ENCODE results near the gene GAS2L2. TPM values are rescaled to one million over a fixed set of nuclear protein-coding genes. Genes with fewer than 3 reads are reported as not detected.

The GAS2L2 gene
- total RNA-seq, 2 experiments from 2014 or later, result 0.07 TPM; not detected in 1

GRCh38 chr17:35788477-35789368, 35.7 kb upstream of the GAS2L2 start:
- CTCF ChIA-PET, result interaction anchor here (0.5 to 1.9 kb wide), 9 partner anchors 16 to 1982 kb away, joined by 3 to 11 read pairs (median 5); no protein-coding TSS in a partner anchor
- no peaks in the 10 kb centered on the region for H3K9me3 Mint-ChIP-seq
- intact Hi-C loops (cut with micrococcal nuclease), result no loop called here
- no peak overlapping the region for H3K4me3 Mint-ChIP-seq
- H3K4me1 Mint-ChIP-seq (ENCODE audit: low read depth), result peaks cover 25% of the 10 kb centered on the region
- H3K27me3 Mint-ChIP-seq (ENCODE audit: low read depth), result peaks cover 5% of the 10 kb centered on the region
- DNase-seq, result peak; percentile 21
- H3K36me3 Mint-ChIP-seq (ENCODE audit: low read depth), result no peaks in the 10 kb centered on the region
- no peak overlapping the region for H3K27ac Mint-ChIP-seq

GRCh38 chr17:35786941-35787432, 33.9 kb upstream of the GAS2L2 start:
- Mint-ChIP-seq H3K4me1 (ENCODE audit: low read depth) (peaks cover 15% of the 10 kb centered on the region), H3K27ac (no peak overlapping the region), H3K27me3 (ENCODE audit: low read depth) (no peaks in the 10 kb centered on the region), H3K9me3 (no peaks in the 10 kb centered on the region), H3K4me3 (no peak overlapping the region), H3K36me3 (ENCODE audit: low read depth) (no peaks in the 10 kb centered on the region)
- intact Hi-C loops (cut with micrococcal nuclease), result no loop called here
- no peak for DNase-seq
- CTCF ChIA-PET, result interaction anchor here (1.3 to 2.3 kb wide), 4 partner anchors 10 to 23 kb away, joined by 3 to 9 read pairs (median 6); no protein-coding TSS in a partner anchor

GRCh38 chr17:35784895-35785294, 31.9 kb upstream of the GAS2L2 start:
- H3K4me3 Mint-ChIP-seq, result no peak overlapping the region
- intact Hi-C loops (cut with micrococcal nuclease), result no loop called here
- no peaks in the 10 kb centered on the region for H3K9me3 Mint-ChIP-seq
- CTCF ChIA-PET, result interaction anchor here (1.6 to 2.2 kb wide), 2 partner anchors 20 to 21 kb away, joined by 5 to 7 read pairs; no protein-coding TSS in a partner anchor
- H3K36me3 Mint-ChIP-seq (ENCODE audit: low read depth), result no peaks in the 10 kb centered on the region
- H3K4me1 Mint-ChIP-seq (ENCODE audit: low read depth), result peaks cover 12% of the 10 kb centered on the region
- no peaks in the 10 kb centered on the region for H3K27me3 Mint-ChIP-seq (ENCODE audit: low read depth)
- DNase-seq, result no peak
- H3K27ac Mint-ChIP-seq, result no peak overlapping the region

GRCh38 chr17:35780950-35781349, 27.9 kb upstream of the GAS2L2 start:
- no peak for DNase-seq
- H3K36me3 Mint-ChIP-seq (ENCODE audit: low read depth), result no peaks in the 10 kb centered on the region
- no peak overlapping the region for H3K27ac Mint-ChIP-seq
- no peak overlapping the region for H3K4me3 Mint-ChIP-seq
- intact Hi-C loops (cut with micrococcal nuclease), result no loop called here
- no peaks in the 10 kb centered on the region for H3K9me3 Mint-ChIP-seq
- H3K27me3 Mint-ChIP-seq (ENCODE audit: low read depth), result no peaks in the 10 kb centered on the region
- H3K4me1 Mint-ChIP-seq (ENCODE audit: low read depth), result no peaks in the 10 kb centered on the region
- CTCF ChIA-PET, result interaction anchor here (0.6 to 4.1 kb wide), 6 partner anchors 8 to 24 kb away, joined by 3 to 19 read pairs (median 4); partner anchors contain the start of gene MMP28

- H3K4me1 Mint-ChIP-seq (ENCODE audit: low read depth), result no peaks in the 10 kb centered on the region
- CTCF ChIA-PET, result interaction anchor here (0.8 to 4.1 kb wide), 3 partner anchors 14 to 71 kb away, joined by 3 to 19 read pairs (median 4); no protein-coding TSS in a partner anchor
- H3K27me3 Mint-ChIP-seq (ENCODE audit: low read depth), result no peaks in the 10 kb centered on the region
- no peak overlapping the region for H3K27ac Mint-ChIP-seq
- no peaks in the 10 kb centered on the region for H3K36me3 Mint-ChIP-seq (ENCODE audit: low read depth)
- intact Hi-C loops (cut with micrococcal nuclease), result no loop called here
- no peak overlapping the region for H3K4me3 Mint-ChIP-seq
- no peaks in the 10 kb centered on the region for H3K9me3 Mint-ChIP-seq
- no peak for DNase-seq
These were observed 25.7 kb upstream of the GAS2L2 start for GRCh38 chr17:35778641-35779196.

GRCh38 chr17:35775583-35775982, 22.5 kb upstream of the GAS2L2 start:
- H3K36me3 Mint-ChIP-seq (ENCODE audit: low read depth), result no peaks in the 10 kb centered on the region
- intact Hi-C loops (cut with micrococcal nuclease), result no loop called here
- CTCF ChIA-PET, result interaction anchor here (0.9 to 1.6 kb wide), 2 partner anchors 12 to 29 kb away, joined by 3 to 6 read pairs; no protein-coding TSS in a partner anchor
- H3K4me3 Mint-ChIP-seq, result no peak overlapping the region
- DNase-seq, result no peak
- H3K27me3 Mint-ChIP-seq (ENCODE audit: low read depth), result no peaks in the 10 kb centered on the region
- no peaks in the 10 kb centered on the region for H3K4me1 Mint-ChIP-seq (ENCODE audit: low read depth)
- no peak overlapping the region for H3K27ac Mint-ChIP-seq
- H3K9me3 Mint-ChIP-seq, result no peaks in the 10 kb centered on the region

GRCh38 chr17:35775039-35775438, 22.0 kb upstream of the GAS2L2 start:
- CTCF ChIA-PET, result interaction anchor here (0.9 to 1.6 kb wide), 3 partner anchors 11 to 30 kb away, joined by 3 to 6 read pairs (median 4); no protein-coding TSS in a partner anchor
- Mint-ChIP-seq H3K27ac (no peak overlapping the region), H3K9me3 (no peaks in the 10 kb centered on the region), H3K36me3 (ENCODE audit: low read depth) (no peaks in the 10 kb centered on the region), H3K4me3 (no peak overlapping the region), H3K4me1 (ENCODE audit: low read depth) (no peaks in the 10 kb centered on the region), H3K27me3 (ENCODE audit: low read depth) (no peaks in the 10 kb centered on the region)
- intact Hi-C loops (cut with micrococcal nuclease), result no loop called here
- DNase-seq, result no peak

- Mint-ChIP-seq H3K9me3 (no peaks in the 10 kb centered on the region), H3K27me3 (ENCODE audit: low read depth) (no peaks in the 10 kb centered on the region), H3K36me3 (ENCODE audit: low read depth) (no peaks in the 10 kb centered on the region), H3K4me3 (no peak overlapping the region), H3K27ac (no peak overlapping the region), H3K4me1 (ENCODE audit: low read depth) (no peaks in the 10 kb centered on the region)
- no peak for DNase-seq
- intact Hi-C loops (cut with micrococcal nuclease), result no loop called here
- CTCF ChIA-PET, result interaction anchor here (1.0 to 1.6 kb wide), 4 partner anchors 10 to 31 kb away, joined by 4 to 6 read pairs (median 5); no protein-coding TSS in a partner anchor
These were observed 21.5 kb upstream of the GAS2L2 start for GRCh38 chr17:35774499-35774898.

GRCh38 chr17:35773679-35774425, 20.8 kb upstream of the GAS2L2 start:
- Mint-ChIP-seq H3K27ac (no peak overlapping the region), H3K9me3 (no peaks in the 10 kb centered on the region), H3K27me3 (ENCODE audit: low read depth) (no peaks in the 10 kb centered on the region), H3K4me1 (ENCODE audit: low read depth) (no peaks in the 10 kb centered on the region), H3K4me3 (no peak overlapping the region), H3K36me3 (ENCODE audit: low read depth) (no peaks in the 10 kb centered on the region)
- intact Hi-C loops (cut with micrococcal nuclease), result no loop called here
- no peak for DNase-seq
- CTCF ChIA-PET, result interaction anchor here (1.0 to 1.4 kb wide), 4 partner anchors 10 to 160 kb away, joined by 3 to 6 read pairs (median 4); no protein-coding TSS in a partner anchor

- Mint-ChIP-seq H3K4me3 (no peak overlapping the region), H3K4me1 (ENCODE audit: low read depth) (no peaks in the 10 kb centered on the region), H3K9me3 (no peaks in the 10 kb centered on the region), H3K27ac (no peak overlapping the region), H3K36me3 (ENCODE audit: low read depth) (no peaks in the 10 kb centered on the region), H3K27me3 (ENCODE audit: low read depth) (no peaks in the 10 kb centered on the region)
- CTCF ChIA-PET, result interaction anchor here (1.1 kb wide), 1 partner anchor 159 kb away, joined by 3 read pairs; no protein-coding TSS in a partner anchor
- no peak for DNase-seq
- intact Hi-C loops (cut with micrococcal nuclease), result no loop called here
These were observed 20.1 kb upstream of the GAS2L2 start for GRCh38 chr17:35773129-35773528.

- no peak for DNase-seq
- CTCF ChIA-PET, result interaction anchor here (0.6 to 12.5 kb wide), 5 partner anchors 11 to 56 kb away, joined by 3 to 284 read pairs (median 3); partner anchors contain the start of gene TAF15
- Mint-ChIP-seq H3K36me3 (ENCODE audit: low read depth) (no peaks in the 10 kb centered on the region), H3K27ac (no peak overlapping the region), H3K9me3 (no peaks in the 10 kb centered on the region), H3K27me3 (ENCODE audit: low read depth) (no peaks in the 10 kb centered on the region), H3K4me1 (ENCODE audit: low read depth) (peaks cover 2% of the 10 kb centered on the region), H3K4me3 (no peak overlapping the region)
- intact Hi-C loops (cut with micrococcal nuclease), result no loop called here
These were observed 17.0 kb upstream of the GAS2L2 start for GRCh38 chr17:35769895-35770486.

Data from activated naive CD4-positive, alpha-beta T cell treated with anti-CD3 and anti-CD28 coated beads for 36 hours (primary cell).